B cell (primary cell): Measurements from ENCODE around the gene LRRC70.

Source experiments
- CTCF ChIP-seq: fragments of 200-600 bp; IDR thresholded peaks from one replicate; pipeline ENCODE4 v1.8.0; 2022; ENCODE audit warnings: antibody characterized with exemption, mild to moderate bottlenecking
- EZH2 ChIP-seq: IDR thresholded peaks from 2 replicates; pipeline ENCODE4 v1.6.1; 2012; ENCODE audit warnings: borderline replicate concordance, low read depth, mild to moderate bottlenecking, moderate library complexity, low read length; ENCODE audit not compliant: insufficient read depth, poor library complexity, severe bottlenecking

DNA sequence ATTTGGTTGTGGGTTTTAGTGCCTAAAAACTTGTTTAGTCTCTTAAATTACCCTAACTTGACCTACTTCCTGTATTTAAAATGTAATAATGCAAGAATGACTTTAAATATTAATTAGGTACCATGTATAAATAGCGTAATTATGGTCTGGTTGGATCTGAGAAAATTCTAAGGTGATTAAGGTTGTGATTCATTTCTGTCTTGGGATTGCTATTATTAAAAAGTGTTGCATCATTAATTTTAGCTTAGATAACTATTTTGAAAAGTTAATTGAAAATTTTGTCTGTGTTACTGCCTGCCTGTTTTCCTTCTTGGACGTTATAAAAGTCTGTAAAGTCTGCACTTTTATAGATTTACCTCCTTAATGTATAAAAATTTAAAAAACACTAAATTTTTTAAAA lies 11.8 kb downstream of the LRRC70 start:
- TF ChIP-seq CTCF (no peak), EZH2 (no peak)
